Osteocyte (in vitro differentiated cells): Measurements from ENCODE around the gene DNAJC1. TPM values are rescaled to one million over a fixed set of nuclear protein-coding genes. Genes with fewer than 3 reads are reported as not detected.

Experiments
- DNase-seq: peaks from one replicate; pipeline ENCODE4 v3.0.0; 2021; ENCODE audit warnings: mixed read lengths; ENCODE audit not compliant: unreplicated experiment; ENCODE audit errors: extremely low spot score
- H3K27ac Mint-ChIP-seq: one replicate; pipeline ENCODE4 v1.8.0; 2021; ENCODE audit warnings: mild to moderate bottlenecking, mixed read lengths; ENCODE audit not compliant: unreplicated experiment
- H3K27me3 Mint-ChIP-seq: one replicate; pipeline ENCODE4 v1.8.0; 2021; ENCODE audit warnings: mixed read lengths; ENCODE audit not compliant: unreplicated experiment
- H3K36me3 Mint-ChIP-seq: one replicate; pipeline ENCODE4 v1.8.0; 2021; ENCODE audit warnings: mixed read lengths; ENCODE audit not compliant: unreplicated experiment
- H3K4me1 Mint-ChIP-seq: one replicate; pipeline ENCODE4 v1.8.0; 2021; ENCODE audit warnings: mixed read lengths; ENCODE audit not compliant: unreplicated experiment
- H3K4me3 Mint-ChIP-seq: one replicate; pipeline ENCODE4 v1.8.0; 2021; ENCODE audit warnings: mild to moderate bottlenecking, moderate library complexity, mixed read lengths; ENCODE audit not compliant: unreplicated experiment
- H3K9me3 Mint-ChIP-seq: one replicate; pipeline ENCODE4 v1.8.0; 2021; ENCODE audit warnings: mixed read lengths; ENCODE audit not compliant: unreplicated experiment
- long read RNA-seq: library from polyadenylated mRNA; unstranded; transcript quantifications from one replicate; pipeline ENCODE4 v2.0.0, GENCODE V29; 2021
- total RNA-seq: library from RNA; stranded (reverse); gene quantifications from 2 replicates; pipeline ENCODE4 v1.2.1, GENCODE V29; 2021
- TF ChIP-seq, protein P1 (sequence below): fragments of 200-600 bp; sonication (generic); IDR thresholded peaks from 2 replicates; pipeline ENCODE4 v1.5.0; 2021; ENCODE audit warnings: antibody characterized with exemption, mild to moderate bottlenecking, moderate library complexity

DNAJC1 gene, protein sequence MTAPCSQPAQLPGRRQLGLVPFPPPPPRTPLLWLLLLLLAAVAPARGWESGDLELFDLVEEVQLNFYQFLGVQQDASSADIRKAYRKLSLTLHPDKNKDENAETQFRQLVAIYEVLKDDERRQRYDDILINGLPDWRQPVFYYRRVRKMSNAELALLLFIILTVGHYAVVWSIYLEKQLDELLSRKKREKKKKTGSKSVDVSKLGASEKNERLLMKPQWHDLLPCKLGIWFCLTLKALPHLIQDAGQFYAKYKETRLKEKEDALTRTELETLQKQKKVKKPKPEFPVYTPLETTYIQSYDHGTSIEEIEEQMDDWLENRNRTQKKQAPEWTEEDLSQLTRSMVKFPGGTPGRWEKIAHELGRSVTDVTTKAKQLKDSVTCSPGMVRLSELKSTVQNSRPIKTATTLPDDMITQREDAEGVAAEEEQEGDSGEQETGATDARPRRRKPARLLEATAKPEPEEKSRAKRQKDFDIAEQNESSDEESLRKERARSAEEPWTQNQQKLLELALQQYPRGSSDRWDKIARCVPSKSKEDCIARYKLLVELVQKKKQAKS
- 36.4 and 38.4 TPM in 2 replicates for total RNA-seq
- long read RNA-seq, transcript DNAJC1-202 (12 exons, 2,106 nt), result major isoform, 10 of 28 reads
- long read RNA-seq, partial matches to known transcripts, result 15 of 28 reads
- long read RNA-seq, other reads (novel, unspliced or antisense), result 3 of 28 reads

DNA sequence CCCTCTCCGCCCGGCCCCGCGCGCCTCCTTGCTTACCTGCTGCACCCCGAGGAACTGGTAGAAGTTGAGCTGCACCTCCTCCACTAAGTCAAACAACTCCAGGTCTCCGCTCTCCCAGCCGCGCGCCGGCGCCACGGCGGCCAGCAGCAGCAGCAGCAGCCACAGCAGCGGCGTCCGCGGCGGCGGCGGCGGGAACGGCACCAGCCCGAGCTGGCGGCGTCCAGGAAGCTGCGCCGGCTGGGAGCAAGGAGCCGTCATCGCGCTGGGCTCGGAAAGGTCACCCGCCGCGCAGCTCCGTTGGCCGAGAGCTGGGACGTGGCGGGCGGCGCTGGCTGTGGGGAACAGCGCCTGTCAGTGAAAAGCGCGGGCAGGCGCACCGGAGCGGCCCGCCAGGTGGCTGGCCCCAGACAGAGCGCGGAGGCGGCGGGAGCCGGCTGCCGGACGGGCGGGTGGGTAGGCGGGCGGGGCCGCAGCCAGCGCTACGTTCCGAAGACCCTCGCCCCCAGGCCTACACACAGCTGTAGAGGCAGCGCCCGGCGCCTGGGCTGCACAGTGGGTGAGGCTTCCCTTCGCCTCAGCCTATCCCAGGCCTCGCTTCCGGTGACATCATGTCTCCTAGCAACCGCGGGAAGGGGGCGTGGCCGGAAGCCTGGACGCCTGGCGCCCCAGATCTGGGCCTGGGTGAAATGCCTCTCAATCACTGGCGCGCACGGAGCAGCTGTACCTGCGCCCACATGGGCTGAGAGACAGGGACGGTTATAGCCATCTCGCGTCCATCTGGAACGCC lies at the start of gene DNAJC1:
TSS of gene DNAJC1 (minus strand) at position 554 of the 787 bp plus-strand sequence. CDS start at position 258, 296 bp downstream.
- peaks cover 7% of the 10 kb centered on the region for H3K36me3 Mint-ChIP-seq
- H3K4me1 Mint-ChIP-seq, result peaks cover 18% of the 10 kb centered on the region
- peak; percentile 98 for DNase-seq
- peak within 1 kb of the TSS; percentile 83 for H3K27ac Mint-ChIP-seq
- TF ChIP-seq, protein P1, sequence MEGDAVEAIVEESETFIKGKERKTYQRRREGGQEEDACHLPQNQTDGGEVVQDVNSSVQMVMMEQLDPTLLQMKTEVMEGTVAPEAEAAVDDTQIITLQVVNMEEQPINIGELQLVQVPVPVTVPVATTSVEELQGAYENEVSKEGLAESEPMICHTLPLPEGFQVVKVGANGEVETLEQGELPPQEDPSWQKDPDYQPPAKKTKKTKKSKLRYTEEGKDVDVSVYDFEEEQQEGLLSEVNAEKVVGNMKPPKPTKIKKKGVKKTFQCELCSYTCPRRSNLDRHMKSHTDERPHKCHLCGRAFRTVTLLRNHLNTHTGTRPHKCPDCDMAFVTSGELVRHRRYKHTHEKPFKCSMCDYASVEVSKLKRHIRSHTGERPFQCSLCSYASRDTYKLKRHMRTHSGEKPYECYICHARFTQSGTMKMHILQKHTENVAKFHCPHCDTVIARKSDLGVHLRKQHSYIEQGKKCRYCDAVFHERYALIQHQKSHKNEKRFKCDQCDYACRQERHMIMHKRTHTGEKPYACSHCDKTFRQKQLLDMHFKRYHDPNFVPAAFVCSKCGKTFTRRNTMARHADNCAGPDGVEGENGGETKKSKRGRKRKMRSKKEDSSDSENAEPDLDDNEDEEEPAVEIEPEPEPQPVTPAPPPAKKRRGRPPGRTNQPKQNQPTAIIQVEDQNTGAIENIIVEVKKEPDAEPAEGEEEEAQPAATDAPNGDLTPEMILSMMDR, result peak; percentile 12
- H3K27me3 Mint-ChIP-seq, result peaks cover 8% of the 10 kb centered on the region
- H3K9me3 Mint-ChIP-seq, result peaks cover 10% of the 10 kb centered on the region
- H3K4me3 Mint-ChIP-seq, result peak within 1 kb of the TSS; percentile 86

DNA sequence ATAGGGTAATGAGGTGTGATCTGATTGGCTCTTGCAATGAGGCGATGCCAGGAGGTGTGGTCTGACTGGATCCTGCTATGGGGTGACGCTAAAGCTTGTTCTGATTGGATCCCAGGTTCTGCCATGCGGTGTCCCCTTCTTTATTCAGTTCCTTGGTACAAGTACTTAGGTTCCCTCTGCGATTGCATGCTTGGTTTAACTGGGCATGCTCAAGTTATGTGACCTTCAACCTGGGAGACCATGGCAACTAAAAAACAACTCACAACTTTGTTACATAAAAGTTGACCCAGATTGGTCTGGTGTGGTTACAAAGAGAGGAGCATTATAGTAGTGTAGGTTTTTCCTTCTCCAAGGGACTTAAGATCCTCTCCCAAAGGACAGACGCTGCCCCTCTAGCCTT lies 49.5 kb upstream of the DNAJC1 start:
- Mint-ChIP-seq H3K9me3 (peaks cover 5% of the 10 kb centered on the region), H3K27ac (no peak overlapping the region), H3K36me3 (no peaks in the 10 kb centered on the region), H3K27me3 (no peaks in the 10 kb centered on the region), H3K4me3 (no peak overlapping the region), H3K4me1 (peaks cover 9% of the 10 kb centered on the region)
- no peak for DNase-seq
- TF ChIP-seq, protein P1, result no peak

DNA sequence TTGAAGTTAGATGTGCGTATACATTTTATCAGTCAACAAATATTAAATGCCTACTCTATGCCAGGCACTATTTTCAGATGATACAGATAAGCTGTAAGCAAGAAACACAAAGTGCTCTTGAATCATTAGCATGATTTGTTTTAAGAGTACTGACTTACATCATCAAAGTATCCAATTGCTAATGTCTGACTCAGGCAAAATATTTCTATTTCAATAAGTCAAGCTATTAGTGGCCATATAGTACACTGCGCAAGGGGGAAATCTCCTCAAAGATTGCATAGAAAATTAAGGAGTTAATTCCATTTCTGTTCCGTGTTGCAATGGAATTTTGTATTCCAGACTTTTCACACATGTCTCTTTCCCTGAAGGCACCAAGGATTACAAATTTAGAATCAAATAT lies 46.1 kb upstream of the DNAJC1 start:
- Mint-ChIP-seq H3K36me3 (no peaks in the 10 kb centered on the region), H3K4me1 (peaks cover 3% of the 10 kb centered on the region), H3K27ac (no peak overlapping the region), H3K4me3 (no peak overlapping the region), H3K27me3 (no peaks in the 10 kb centered on the region), H3K9me3 (no peaks in the 10 kb centered on the region)
- no peak for DNase-seq
- TF ChIP-seq, protein P1, result no peak

DNA sequence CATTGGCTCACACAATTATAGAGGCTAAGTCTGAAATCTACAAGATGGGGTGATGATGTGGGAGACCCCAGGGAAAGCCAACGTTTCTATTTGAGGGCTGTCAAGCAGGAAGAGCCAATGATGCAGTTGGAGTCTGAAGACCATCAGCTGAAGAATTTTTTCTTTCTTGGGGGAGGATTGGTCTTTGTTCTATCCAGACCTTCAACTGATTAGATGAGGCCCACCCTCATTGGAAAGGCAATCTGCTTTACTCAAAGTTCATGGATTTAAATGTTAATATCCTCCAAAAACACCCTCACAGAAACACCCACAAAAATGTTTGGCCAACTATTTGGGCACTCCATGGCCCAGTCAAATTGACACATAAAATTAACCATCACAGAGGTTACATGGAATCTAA lies 44.3 kb upstream of the DNAJC1 start:
- TF ChIP-seq, protein P1, result no peak
- Mint-ChIP-seq H3K27ac (no peak overlapping the region), H3K27me3 (no peaks in the 10 kb centered on the region), H3K36me3 (no peaks in the 10 kb centered on the region), H3K9me3 (no peaks in the 10 kb centered on the region), H3K4me1 (peaks cover 10% of the 10 kb centered on the region), H3K4me3 (no peak overlapping the region)
- no peak for DNase-seq
